Neural progenitor cell (in vitro differentiated cells): ENCODE measurements around the gene CANT1. TPM values are rescaled to one million over a fixed set of nuclear protein-coding genes. Genes with fewer than 3 reads are reported as not detected.

Source experiments
- DNase-seq: peaks from one replicate; pipeline ENCODE4 v3.0.0-alpha.2; 2016; ENCODE audit warnings: low spot score
- H2AFZ ChIP-seq: fragments of 200-600 bp; sonication (generic); replicated peaks from 2 replicates; pipeline ENCODE4 v1.6.1; 2016; ENCODE audit warnings: antibody characterized with exemption
- H3F3A ChIP-seq: fragments of 200-600 bp; sonication (generic); 2 replicates; pipeline ENCODE4 v1.6.1; 2016; ENCODE audit warnings: antibody characterized with exemption, low read depth
- H3K27ac ChIP-seq: fragments of 200-600 bp; sonication (generic); 2 replicates; pipeline ENCODE4 v1.5.1; 2016; ENCODE audit warnings: mild to moderate bottlenecking
- H3K27me3 ChIP-seq: fragments of 200-600 bp; sonication (generic); 2 replicates; pipeline ENCODE4 v1.6.1; 2016; ENCODE audit warnings: mild to moderate bottlenecking, moderate library complexity
- H3K36me3 ChIP-seq: fragments of 200-600 bp; sonication (generic); 2 replicates; pipeline ENCODE4 v1.5.1; 2016
- H3K4me1 ChIP-seq: fragments of 200-600 bp; sonication (generic); 2 replicates; pipeline ENCODE4 v1.6.1; 2016; ENCODE audit warnings: mixed run types
- H3K4me2 ChIP-seq: fragments of 200-600 bp; sonication (generic); 2 replicates; pipeline ENCODE4 v1.6.1; 2016
- H3K4me3 ChIP-seq: fragments of 200-600 bp; sonication (generic); 2 replicates; pipeline ENCODE4 v1.5.1; 2016
- H3K79me2 ChIP-seq: fragments of 200-600 bp; sonication (generic); 2 replicates; pipeline ENCODE4 v1.6.1; 2016; ENCODE audit warnings: low read depth
- H3K9ac ChIP-seq: fragments of 200-600 bp; sonication (generic); 2 replicates; pipeline ENCODE4 v1.6.1; 2016
- H3K9me3 ChIP-seq: fragments of 200-600 bp; sonication (generic); 2 replicates; pipeline ENCODE4 v1.5.1; 2016; ENCODE audit warnings: low read depth
- H4K20me1 ChIP-seq: fragments of 200-600 bp; sonication (generic); 2 replicates; pipeline ENCODE4 v1.6.1; 2016; ENCODE audit warnings: low read depth
- H3K27ac Mint-ChIP-seq: 3 replicates; pipeline ENCODE4 v1.8.0; 2021; ENCODE audit warnings: mixed read lengths
- H3K27me3 Mint-ChIP-seq: 2 replicates; pipeline ENCODE4 v1.8.0; 2022; ENCODE audit warnings: low read depth, mild to moderate bottlenecking, inconsistent platforms, moderate library complexity, mixed read lengths; ENCODE audit not compliant: insufficient read depth
- H3K36me3 Mint-ChIP-seq: 3 replicates; pipeline ENCODE4 v1.8.0; 2021; ENCODE audit warnings: mixed read lengths
- H3K4me1 Mint-ChIP-seq: 3 replicates; pipeline ENCODE4 v1.8.0; 2021; ENCODE audit warnings: mixed read lengths
- H3K4me3 Mint-ChIP-seq: 3 replicates; pipeline ENCODE4 v1.8.0; 2021; ENCODE audit warnings: mild to moderate bottlenecking, moderate library complexity, mixed read lengths
- H3K9me3 Mint-ChIP-seq: 3 replicates; pipeline ENCODE4 v1.8.0; 2020; ENCODE audit warnings: mixed read lengths
- CTCF ChIP-seq: fragments of 200-600 bp; sonication (generic); IDR thresholded peaks from 2 replicates; pipeline ENCODE4 v1.5.1; 2017; ENCODE audit warnings: antibody characterized with exemption, mild to moderate bottlenecking
- EZH2 ChIP-seq: fragments of 200-600 bp; sonication (generic); IDR thresholded peaks from 2 replicates; pipeline ENCODE4 v1.6.1; 2017; ENCODE audit warnings: antibody characterized with exemption, mild to moderate bottlenecking, moderate library complexity
- EZH2phosphoT487 ChIP-seq: fragments of 200-600 bp; sonication (generic); IDR thresholded peaks from 2 replicates; pipeline ENCODE4 v1.6.1; 2017; ENCODE audit warnings: antibody characterized with exemption
- total RNA-seq: library from RNA; depleted of rRNA; stranded (reverse); fragments of >200 nt; gene quantifications from 2 replicates; pipeline ENCODE4 v1.2.3, GENCODE V29; 2015; ENCODE audit warnings: low replicate concordance

The CANT1 gene
- total RNA-seq, 1 donor from 2014 or later = 24.3 TPM

GRCh38 chr17:79054200-79054960 is 44.8 kb upstream of the CANT1 start:
- Mint-ChIP-seq H3K4me1 (peaks cover 3% of the 10 kb centered on the region), H3K4me3 (no peak overlapping the region), H3K9me3 (peaks cover 12% of the 10 kb centered on the region), H3K27me3 (peaks cover 10% of the 10 kb centered on the region), H3K36me3 (no peaks in the 10 kb centered on the region), H3K27ac (no peak overlapping the region)
- Histone ChIP-seq H3K27me3 (peaks cover 9% of the 10 kb centered on the region), H3K36me3 (no peaks in the 10 kb centered on the region), H3K79me2 (no peaks in the 10 kb centered on the region), H3K4me1 (peaks cover 4% of the 10 kb centered on the region), H3K9me3 (peaks cover 6% of the 10 kb centered on the region), H3K4me3 (no peak overlapping the region), H3K4me2 (no peak overlapping the region), H3F3A (no peaks in the 10 kb centered on the region), H4K20me1 (no peaks in the 10 kb centered on the region), H3K9ac (no peak overlapping the region), H3K27ac (no peak overlapping the region), H2AFZ (no peak overlapping the region)
- no peak for DNase-seq
- TF ChIP-seq EZH2 (no peak), CTCF (no peak), EZH2phosphoT487 (no peak)

- Mint-ChIP-seq H3K4me1 (peaks cover 3% of the 10 kb centered on the region), H3K27me3 (peaks cover 6% of the 10 kb centered on the region)
- H3K9me3 ChIP-seq = peaks cover 6% of the 10 kb centered on the region
Measured at GRCh38 chr17:79053251-79053925, 43.8 kb upstream of the CANT1 start.

GRCh38 chr17:79052131-79052530 is 42.6 kb upstream of the CANT1 start:
- Mint-ChIP-seq H3K27me3 (peaks cover 8% of the 10 kb centered on the region), H3K9me3 (peaks cover 8% of the 10 kb centered on the region), H3K4me1 (peaks cover 3% of the 10 kb centered on the region), H3K4me3 (no peak overlapping the region), H3K27ac (no peak overlapping the region), H3K36me3 (no peaks in the 10 kb centered on the region)
- Histone ChIP-seq H3K27me3 (peaks cover 11% of the 10 kb centered on the region), H4K20me1 (peaks cover 10% of the 10 kb centered on the region), H3K4me3 (no peak overlapping the region), H3K9me3 (peaks cover 6% of the 10 kb centered on the region), H3K27ac (no peak overlapping the region), H3K4me1 (peaks cover 18% of the 10 kb centered on the region), H3K79me2 (no peaks in the 10 kb centered on the region), H3F3A (peaks cover 13% of the 10 kb centered on the region), H3K9ac (no peak overlapping the region), H3K4me2 (no peak overlapping the region), H2AFZ (no peak overlapping the region), H3K36me3 (no peaks in the 10 kb centered on the region)
- no peak for DNase-seq
- TF ChIP-seq EZH2phosphoT487 = no peak
- TF ChIP-seq CTCF = no peak
- TF ChIP-seq EZH2 = no peak

More at GRCh38 chr17:79053251-79053925, 43.8 kb upstream of the CANT1 start:
- Mint-ChIP-seq H3K9me3 (peaks cover 12% of the 10 kb centered on the region), H3K4me3 (no peak overlapping the region), H3K36me3 (no peaks in the 10 kb centered on the region), H3K27ac (no peak overlapping the region)
- no peak for TF ChIP-seq CTCF
- TF ChIP-seq EZH2phosphoT487 = no peak
- TF ChIP-seq EZH2 = no peak
- H3K79me2 ChIP-seq = no peaks in the 10 kb centered on the region
- no peak overlapping the region for H3K9ac ChIP-seq
- no peak overlapping the region for H3K27ac ChIP-seq
- peaks cover 9% of the 10 kb centered on the region for H3K27me3 ChIP-seq
- no peaks in the 10 kb centered on the region for H3K36me3 ChIP-seq
- H4K20me1 ChIP-seq = peaks cover 4% of the 10 kb centered on the region
- H3K4me1 ChIP-seq = peaks cover 14% of the 10 kb centered on the region
- DNase-seq = no peak
- no peak overlapping the region for H3K4me3 ChIP-seq
- H3K4me2 ChIP-seq = no peak overlapping the region
- no peak overlapping the region for H2AFZ ChIP-seq
- peaks cover 7% of the 10 kb centered on the region for H3F3A ChIP-seq
